Cerebellar cortex (tissue), 1 donor: ENCODE measurements around the gene SIGLEC12.
"Not testable (repeated sequence)": the region's sequence is repeated elsewhere in the genome, so short reads cannot be mapped to it uniquely, and the experiment has no call there.

Experiments
- DNase-seq: peaks from one replicate; pipeline ENCODE4 v3.0.0-alpha.2; 2015; ENCODE audit warnings: low spot score

Gene SIGLEC12

DNA sequence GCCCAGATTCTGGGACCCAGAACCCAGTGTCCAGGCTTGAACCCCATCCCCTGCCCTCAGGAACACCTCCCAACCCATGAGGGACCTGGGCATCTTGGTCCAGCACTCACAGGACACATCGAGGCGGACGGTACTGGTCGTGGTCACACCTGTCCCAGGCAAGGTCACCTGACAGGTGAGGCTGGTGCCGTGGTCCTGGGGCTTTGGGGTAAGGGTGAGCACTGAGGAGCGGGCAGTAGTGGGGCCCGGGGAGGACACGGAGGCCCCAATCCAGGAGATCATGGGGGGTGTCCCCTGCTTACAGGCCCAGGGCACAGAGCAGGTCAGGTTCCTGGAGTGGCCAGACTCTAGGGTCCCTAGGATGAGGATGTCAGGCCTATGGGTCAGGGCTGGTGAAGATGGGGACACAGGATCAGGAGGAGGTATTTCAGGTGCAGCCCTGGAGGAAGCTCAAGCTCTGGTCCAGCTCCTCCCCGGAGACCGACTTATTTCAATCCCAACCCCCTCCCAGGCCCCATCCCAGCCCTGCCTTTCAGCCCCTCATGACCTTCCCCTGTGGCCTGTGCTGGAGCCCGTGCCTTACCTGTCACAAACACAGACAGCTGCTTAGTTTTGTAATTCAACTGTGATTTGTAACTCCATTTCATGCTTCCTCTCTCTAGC, 44.1 kb downstream of the SIGLEC12 start:
- DNase-seq, result no peak

DNA sequence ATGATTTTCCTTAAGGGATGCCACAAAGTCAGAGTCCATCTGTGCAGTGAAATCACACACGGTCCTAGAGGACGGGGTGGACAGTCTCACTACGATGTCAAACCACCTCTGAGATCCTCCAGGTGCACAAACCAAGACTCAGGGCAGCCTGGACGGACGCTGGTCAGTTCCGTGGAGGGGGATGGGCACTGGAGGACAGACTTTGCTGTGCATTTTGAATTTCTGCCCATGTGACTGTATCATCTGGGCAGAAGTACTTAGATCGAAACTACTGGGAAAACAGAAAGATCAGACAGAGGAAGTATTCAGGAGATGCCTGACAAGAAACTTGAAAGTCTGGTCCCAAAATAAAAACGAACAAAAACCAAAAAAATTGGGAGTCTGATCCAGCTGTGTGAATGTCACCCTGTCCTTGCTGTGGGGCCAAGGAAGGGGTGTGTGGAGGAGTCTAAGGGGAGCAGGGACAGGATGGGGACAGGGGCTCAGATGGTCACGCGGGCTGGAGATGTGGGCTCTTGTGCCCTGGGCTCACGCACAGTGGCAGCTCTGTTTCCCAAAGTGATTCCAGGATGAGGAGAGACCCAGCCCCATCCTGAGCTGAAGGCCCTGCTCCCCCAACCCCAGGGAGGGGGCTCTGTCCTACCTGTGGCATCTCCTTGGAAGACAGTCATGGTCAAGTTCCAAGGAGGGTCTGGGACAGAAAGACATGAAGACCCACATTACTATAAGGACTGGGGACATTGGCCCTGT, 44.9 kb downstream of the SIGLEC12 start:
- no peak for DNase-seq

- DNase-seq, result no peak
Measured at GRCh38 chr19:51450730-51451307, 50.8 kb downstream of the SIGLEC12 start.

GRCh38 chr19:51448411-51449016, 53.1 kb downstream of the SIGLEC12 start:
- no peak for DNase-seq

- DNase-seq, result no peak
Measured at GRCh38 chr19:51448011-51448410, 53.6 kb downstream of the SIGLEC12 start.

DNA sequence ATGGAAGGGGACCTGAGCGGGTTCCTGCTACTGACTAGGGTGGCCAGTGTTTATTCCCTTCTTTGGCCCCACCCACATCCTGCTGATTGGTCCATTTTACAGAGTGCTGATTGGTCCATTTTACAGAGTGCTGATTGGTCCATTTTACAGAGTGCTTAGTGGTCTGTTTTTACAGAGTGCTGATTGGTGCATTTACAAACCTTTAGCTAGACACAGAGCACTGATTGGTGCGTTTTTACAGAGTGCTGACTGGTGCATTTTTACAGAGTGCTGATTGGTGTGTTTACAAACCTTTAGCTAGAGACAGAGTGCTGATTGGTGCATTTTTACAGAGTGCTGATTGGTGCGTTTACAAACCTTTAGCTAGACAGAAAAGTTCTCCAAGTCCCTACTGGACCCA, 54.1 kb downstream of the SIGLEC12 start:
- not testable (repeated sequence) for DNase-seq

DNA sequence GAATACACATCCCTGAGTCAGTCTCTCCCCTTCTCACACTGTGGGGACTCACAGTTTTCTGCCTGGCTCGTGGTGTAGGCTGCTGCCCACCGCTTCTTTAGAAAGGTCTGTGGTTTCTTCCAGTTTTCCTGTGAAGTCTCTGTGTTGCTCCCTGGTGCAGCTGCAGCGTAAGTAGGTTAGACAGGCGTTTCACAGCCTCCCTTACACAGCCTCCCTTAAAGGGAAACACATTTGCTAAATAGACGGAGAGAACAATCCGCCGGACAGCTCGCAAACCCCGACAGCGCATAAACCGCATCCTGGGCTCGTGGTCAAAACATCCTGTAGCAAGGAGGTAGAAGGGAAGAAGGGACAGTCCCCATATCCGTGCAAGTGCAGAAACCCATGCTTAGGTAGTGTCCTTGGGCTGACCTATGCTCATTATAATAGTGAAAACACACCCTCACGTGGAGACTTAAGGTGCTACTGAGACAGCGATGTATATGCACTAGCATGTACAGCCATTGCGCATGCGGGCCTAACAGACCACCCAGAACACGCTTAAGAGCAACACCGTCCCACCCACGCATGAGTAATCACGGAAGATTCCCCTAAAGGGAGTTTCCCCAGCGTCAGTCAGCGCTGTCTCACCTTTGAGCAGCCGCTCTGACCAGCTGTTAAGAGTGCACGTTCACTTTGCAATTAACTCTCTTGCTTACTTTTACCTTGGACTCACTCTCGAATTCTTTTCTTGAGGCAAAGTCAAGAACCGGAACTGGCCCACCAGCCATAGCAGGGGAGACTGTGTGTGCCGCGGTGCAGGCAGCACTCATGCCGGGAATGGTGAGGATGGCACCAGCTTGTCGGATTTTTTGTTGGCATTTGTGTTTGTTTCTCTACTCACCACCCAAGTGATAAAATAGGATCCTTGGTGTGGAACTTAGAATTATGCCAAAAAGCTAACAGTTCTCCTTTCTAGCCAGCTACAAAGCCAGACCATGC, 59.9 kb downstream of the SIGLEC12 start:
- DNase-seq, result no peak
